ENCODE results near the gene THBS2.

The THBS2 gene

GRCh38 chr6:169289619-169290339 lies 36.1 kb upstream of the THBS2 start:
- ChIA-PET POLR2A (no interaction called here), CTCF (interaction anchor here (1.3 to 1.4 kb wide), 2 partner anchors 10 to 12 kb away, joined by 3 read pairs; no protein-coding TSS in a partner anchor)
- DNase-seq (ENCODE audit: low read depth, low spot score), result no peak
- H3K4me3 ChIP-seq (ENCODE audit: low read depth, low read length), result no peak overlapping the region
- TF ChIP-seq CTCF (IDR thresholded peaks at IDR 0.05; ENCODE audit: insufficient read depth, low read length, missing control alignments), result no peak

- H3K4me3 ChIP-seq (ENCODE audit: low read depth, low read length), result no peak overlapping the region
- no peak for TF ChIP-seq CTCF (IDR thresholded peaks at IDR 0.05; ENCODE audit: insufficient read depth, low read length, missing control alignments)
- DNase-seq (ENCODE audit: low read depth, low spot score), result no peak
- CTCF ChIA-PET, result interaction anchor here (1.4 kb wide), 1 partner anchor 10 kb away, joined by 3 read pairs; no protein-coding TSS in a partner anchor
- POLR2A ChIA-PET, result no interaction called here
These were observed 35.6 kb upstream of the THBS2 start for GRCh38 chr6:169289257-169289618.

GRCh38 chr6:169288591-169288990 lies 34.9 kb upstream of the THBS2 start:
- no peak for DNase-seq (ENCODE audit: low read depth, low spot score)
- H3K4me3 ChIP-seq (ENCODE audit: low read depth, low read length), result no peak overlapping the region
- CTCF ChIA-PET, result no interaction called here
- TF ChIP-seq CTCF (IDR thresholded peaks at IDR 0.05; ENCODE audit: insufficient read depth, low read length, missing control alignments), result no peak
- POLR2A ChIA-PET, result no interaction called here

- TF ChIP-seq CTCF (IDR thresholded peaks at IDR 0.05; ENCODE audit: insufficient read depth, low read length, missing control alignments), result no peak
- no peak overlapping the region for H3K4me3 ChIP-seq (ENCODE audit: low read depth, low read length)
- ChIA-PET CTCF (no interaction called here), POLR2A (no interaction called here)
- no peak for DNase-seq (ENCODE audit: low read depth, low spot score)
These were observed 34.0 kb upstream of the THBS2 start for GRCh38 chr6:169287675-169288074.

GRCh38 chr6:169286961-169287360 lies 33.3 kb upstream of the THBS2 start:
- POLR2A ChIA-PET, result no interaction called here
- TF ChIP-seq CTCF (IDR thresholded peaks at IDR 0.05; ENCODE audit: insufficient read depth, low read length, missing control alignments), result no peak
- CTCF ChIA-PET, result no interaction called here
- DNase-seq (ENCODE audit: low read depth, low spot score), result no peak
- no peak overlapping the region for H3K4me3 ChIP-seq (ENCODE audit: low read depth, low read length)

GRCh38 chr6:169285165-169285564 lies 31.5 kb upstream of the THBS2 start:
- POLR2A ChIA-PET, result no interaction called here
- CTCF ChIA-PET, result interaction anchor here (1.1 kb wide), 1 partner anchor 20 kb away, joined by 3 read pairs; no protein-coding TSS in a partner anchor
- no peak for DNase-seq (ENCODE audit: low read depth, low spot score)
- H3K4me3 ChIP-seq (ENCODE audit: low read depth, low read length), result no peak overlapping the region
- TF ChIP-seq CTCF (IDR thresholded peaks at IDR 0.05; ENCODE audit: insufficient read depth, low read length, missing control alignments), result no peak

Data from AG04449 (cell line).